ENCODE data around the gene KCNH2.

DNA sequence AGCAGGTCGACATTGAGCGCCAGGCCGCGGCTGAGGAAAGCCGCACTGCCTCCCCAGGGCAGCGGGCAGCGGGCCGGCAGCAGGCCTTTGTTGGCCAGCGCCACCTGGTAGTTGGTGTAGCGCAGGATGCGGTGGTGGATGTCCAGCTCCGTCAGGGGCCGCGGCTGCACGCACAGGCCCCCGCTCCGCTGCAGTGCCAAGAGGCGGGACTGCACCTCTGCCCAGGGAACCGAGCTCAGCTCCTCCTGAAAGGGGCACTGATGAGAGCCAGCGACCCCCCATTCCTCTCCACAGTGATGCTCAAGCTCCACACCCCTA is 41.0 kb upstream of the KCNH2 start:
- TF ChIP-seq, protein P1, sequence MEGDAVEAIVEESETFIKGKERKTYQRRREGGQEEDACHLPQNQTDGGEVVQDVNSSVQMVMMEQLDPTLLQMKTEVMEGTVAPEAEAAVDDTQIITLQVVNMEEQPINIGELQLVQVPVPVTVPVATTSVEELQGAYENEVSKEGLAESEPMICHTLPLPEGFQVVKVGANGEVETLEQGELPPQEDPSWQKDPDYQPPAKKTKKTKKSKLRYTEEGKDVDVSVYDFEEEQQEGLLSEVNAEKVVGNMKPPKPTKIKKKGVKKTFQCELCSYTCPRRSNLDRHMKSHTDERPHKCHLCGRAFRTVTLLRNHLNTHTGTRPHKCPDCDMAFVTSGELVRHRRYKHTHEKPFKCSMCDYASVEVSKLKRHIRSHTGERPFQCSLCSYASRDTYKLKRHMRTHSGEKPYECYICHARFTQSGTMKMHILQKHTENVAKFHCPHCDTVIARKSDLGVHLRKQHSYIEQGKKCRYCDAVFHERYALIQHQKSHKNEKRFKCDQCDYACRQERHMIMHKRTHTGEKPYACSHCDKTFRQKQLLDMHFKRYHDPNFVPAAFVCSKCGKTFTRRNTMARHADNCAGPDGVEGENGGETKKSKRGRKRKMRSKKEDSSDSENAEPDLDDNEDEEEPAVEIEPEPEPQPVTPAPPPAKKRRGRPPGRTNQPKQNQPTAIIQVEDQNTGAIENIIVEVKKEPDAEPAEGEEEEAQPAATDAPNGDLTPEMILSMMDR (conservative IDR thresholded peaks at IDR 0.05; ENCODE audit: low read length) = no peak
- TF ChIP-seq EZH2phosphoT487 (IDR thresholded peaks at IDR 0.05; ENCODE audit: borderline replicate concordance, low read depth, low read length) = no peak
